Jurkat, Clone E6-1 (cell line): ENCODE results near the gene KIF2A.

Source experiments
- DNase-seq: peaks from one replicate; pipeline ENCODE4 v3.0.0-alpha.2; 2011; ENCODE audit warnings: low read depth, low spot score
- H3K4me3 ChIP-seq: 2 replicates; pipeline ENCODE4 v1.5.1; 2011; ENCODE audit warnings: mild to moderate bottlenecking, low read length, control low read depth, moderate library complexity

Gene KIF2A

GRCh38 chr5:62287237-62287636 lies 18.8 kb upstream of the KIF2A start:
- DNase-seq: no peak
- no peak overlapping the region for H3K4me3 ChIP-seq

- no peak for DNase-seq
- no peak overlapping the region for H3K4me3 ChIP-seq
Observed at GRCh38 chr5:62288118-62288517, 17.9 kb upstream of the KIF2A start.

- no peak for DNase-seq
- no peak overlapping the region for H3K4me3 ChIP-seq
Observed at GRCh38 chr5:62289813-62290212, 16.2 kb upstream of the KIF2A start.

GRCh38 chr5:62291829-62292228 lies 14.2 kb upstream of the KIF2A start:
- peak overlapping the region; percentile 21; the same call in 1 of the 2 replicates for H3K4me3 ChIP-seq
- DNase-seq: peak; percentile 84

- DNase-seq: no peak
- H3K4me3 ChIP-seq: no peak overlapping the region
Observed at GRCh38 chr5:62296998-62297397, 9.0 kb upstream of the KIF2A start.

GRCh38 chr5:62298118-62298517 lies 7.9 kb upstream of the KIF2A start:
- no peak for DNase-seq
- no peak overlapping the region for H3K4me3 ChIP-seq

- H3K4me3 ChIP-seq: no peak overlapping the region
- DNase-seq: no peak
Observed at GRCh38 chr5:62299101-62299500, 6.9 kb upstream of the KIF2A start.

GRCh38 chr5:62299600-62299999 lies 6.4 kb upstream of the KIF2A start:
- DNase-seq: peak; percentile 70
- no peak overlapping the region for H3K4me3 ChIP-seq

- H3K4me3 ChIP-seq: peak overlapping the region; percentile 54
Observed at GRCh38 chr5:62305358-62305714, 670 bp upstream of the KIF2A start.

GRCh38 chr5:62306323-62306895 lies 403 bp downstream of the KIF2A start:
- H3K4me3 ChIP-seq: peak overlapping the region; percentile 80
- DNase-seq: no peak

More at GRCh38 chr5:62305358-62305714, 670 bp upstream of the KIF2A start:
- no peak for DNase-seq

- DNase-seq: peak; percentile 37
Observed at GRCh38 chr5:62306896-62307689, 1.1 kb downstream of the KIF2A start.

GRCh38 chr5:62308439-62308838 lies 2.4 kb downstream of the KIF2A start:
- DNase-seq: no peak
- no peak overlapping the region for H3K4me3 ChIP-seq

More at GRCh38 chr5:62306896-62307689, 1.1 kb downstream of the KIF2A start:
- H3K4me3 ChIP-seq: peak overlapping the region; percentile 80

- no peak overlapping the region for H3K4me3 ChIP-seq
- no peak for DNase-seq
Observed at GRCh38 chr5:62309107-62309506, 3.1 kb downstream of the KIF2A start.

- no peak overlapping the region for H3K4me3 ChIP-seq
- no peak for DNase-seq
Observed at GRCh38 chr5:62310426-62311143, 4.6 kb downstream of the KIF2A start.

GRCh38 chr5:62312036-62312435 lies 6.0 kb downstream of the KIF2A start:
- H3K4me3 ChIP-seq: no peak overlapping the region
- no peak for DNase-seq

- no peak for DNase-seq
- no peak overlapping the region for H3K4me3 ChIP-seq
Observed at GRCh38 chr5:62312674-62313073, 6.7 kb downstream of the KIF2A start.

- no peak overlapping the region for H3K4me3 ChIP-seq
- no peak for DNase-seq
Observed at GRCh38 chr5:62314213-62314830, 8.3 kb downstream of the KIF2A start.

GRCh38 chr5:62315376-62316175 lies 9.6 kb downstream of the KIF2A start:
- no peak overlapping the region for H3K4me3 ChIP-seq
- DNase-seq: no peak

- no peak for DNase-seq
Observed at GRCh38 chr5:62316176-62316502, 10.1 kb downstream of the KIF2A start.

More at GRCh38 chr5:62316176-62316502, 10.1 kb downstream of the KIF2A start:
- H3K4me3 ChIP-seq: no peak overlapping the region
